HG02571 (cell line): ENCODE measurements around the gene TSPEAR.
"Not testable (repeated sequence)": the region's sequence is repeated elsewhere in the genome, so short reads cannot be mapped to it uniquely, and the experiment has no call there.

Experiments
- ATAC-seq: cut with Tn5 transposase; IDR thresholded peaks from one replicate; pipeline ENCODE4 v1.9.1; 2021; ENCODE audit warnings: mild to moderate bottlenecking, moderate library complexity; ENCODE audit not compliant: unreplicated experiment

TSPEAR gene

GRCh38 chr21:44686843-44687561 lies 24.4 kb downstream of the TSPEAR start:
- no peak for ATAC-seq

- no peak for ATAC-seq
These were observed 25.2 kb downstream of the TSPEAR start for GRCh38 chr21:44686000-44686781.

- not testable (repeated sequence) for ATAC-seq
These were observed 26.3 kb downstream of the TSPEAR start for GRCh38 chr21:44685050-44685449.

GRCh38 chr21:44684483-44684882 lies 26.9 kb downstream of the TSPEAR start:
- no peak for ATAC-seq

- ATAC-seq, result no peak
These were observed 27.3 kb downstream of the TSPEAR start for GRCh38 chr21:44684077-44684476.

GRCh38 chr21:44682580-44683151 lies 28.7 kb downstream of the TSPEAR start:
- no peak for ATAC-seq

DNA sequence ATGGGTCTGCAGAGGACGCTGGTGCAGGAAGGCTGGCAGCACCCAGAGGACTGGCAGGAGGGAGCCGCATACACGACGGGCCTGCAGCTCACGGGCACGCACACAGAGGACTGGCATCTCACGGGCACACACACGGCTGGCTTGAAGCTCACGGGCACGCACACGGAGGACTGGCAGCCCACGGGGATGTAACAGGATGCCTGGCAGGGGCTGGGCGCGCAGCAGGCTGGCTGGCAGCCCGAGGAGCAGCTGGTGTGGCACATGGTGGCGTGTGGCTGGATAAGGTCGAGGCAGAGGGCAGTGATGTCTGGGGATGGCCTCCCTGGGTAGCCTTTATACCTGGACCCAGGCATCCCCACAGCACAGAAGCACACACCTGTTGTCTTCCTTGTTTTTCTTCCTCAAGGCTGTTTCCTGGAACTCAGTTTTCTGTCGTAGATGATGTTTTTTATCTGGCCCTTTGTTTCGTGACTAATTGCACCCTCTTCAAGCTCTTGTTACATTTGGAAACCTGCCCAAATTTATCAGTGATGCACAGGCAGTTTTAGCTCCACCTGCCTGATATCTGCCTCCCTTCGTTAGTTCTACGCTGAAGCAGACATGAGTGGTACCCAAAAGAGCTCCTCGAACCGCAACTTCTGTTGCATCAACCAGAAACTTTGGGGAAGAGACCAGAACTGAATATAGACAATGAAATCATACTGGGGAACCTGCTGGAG lies 29.4 kb downstream of the TSPEAR start, which contains the start of gene KRTAP12-1:
TSS of gene KRTAP12-1 (minus strand) at position 303 of the 719 bp plus-strand sequence. CDS start at position 263, 40 bp downstream.
- no peak for ATAC-seq

DNA sequence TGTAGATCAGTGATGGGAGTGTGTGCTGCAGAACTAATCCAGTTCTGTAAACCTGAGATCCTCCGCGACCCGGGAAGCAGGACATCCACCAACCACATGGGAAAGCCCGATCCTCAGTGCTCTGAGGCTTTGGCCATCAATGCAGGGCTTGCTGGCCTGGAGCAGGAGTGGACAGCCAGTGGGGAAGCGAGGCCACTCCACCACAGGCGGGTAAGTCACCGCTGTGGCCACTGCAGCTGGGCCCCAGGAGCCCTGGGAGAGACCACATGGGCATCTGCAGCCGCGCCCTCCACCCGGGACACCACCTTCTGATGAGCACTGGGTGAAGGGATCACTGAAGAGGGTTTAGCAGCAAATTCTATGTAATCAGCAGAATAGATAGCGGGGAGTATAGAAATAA lies 30.2 kb downstream of the TSPEAR start:
- no peak for ATAC-seq

DNA sequence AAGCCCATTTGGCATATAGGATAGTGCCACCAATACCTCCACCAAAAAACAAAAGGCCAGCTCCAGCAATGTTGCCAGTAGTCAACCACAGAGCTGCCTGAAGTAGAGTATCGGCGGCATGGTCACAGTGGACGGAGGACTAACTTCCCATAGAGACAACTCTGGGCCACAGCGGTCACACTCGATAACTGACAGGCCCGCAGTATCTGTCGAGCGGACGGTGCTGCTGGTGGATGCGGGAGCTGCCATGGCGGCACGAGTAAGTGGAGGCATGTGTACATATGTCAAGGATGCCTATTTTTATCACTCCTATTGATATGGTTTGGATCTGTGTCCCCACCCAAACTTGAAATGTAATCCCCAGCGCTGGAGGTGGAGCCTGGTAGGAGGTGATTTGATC lies 33.5 kb downstream of the TSPEAR start:
- ATAC-seq, result no peak

- ATAC-seq, result no peak
These were observed 39.5 kb downstream of the TSPEAR start for GRCh38 chr21:44671911-44672310.

DNA sequence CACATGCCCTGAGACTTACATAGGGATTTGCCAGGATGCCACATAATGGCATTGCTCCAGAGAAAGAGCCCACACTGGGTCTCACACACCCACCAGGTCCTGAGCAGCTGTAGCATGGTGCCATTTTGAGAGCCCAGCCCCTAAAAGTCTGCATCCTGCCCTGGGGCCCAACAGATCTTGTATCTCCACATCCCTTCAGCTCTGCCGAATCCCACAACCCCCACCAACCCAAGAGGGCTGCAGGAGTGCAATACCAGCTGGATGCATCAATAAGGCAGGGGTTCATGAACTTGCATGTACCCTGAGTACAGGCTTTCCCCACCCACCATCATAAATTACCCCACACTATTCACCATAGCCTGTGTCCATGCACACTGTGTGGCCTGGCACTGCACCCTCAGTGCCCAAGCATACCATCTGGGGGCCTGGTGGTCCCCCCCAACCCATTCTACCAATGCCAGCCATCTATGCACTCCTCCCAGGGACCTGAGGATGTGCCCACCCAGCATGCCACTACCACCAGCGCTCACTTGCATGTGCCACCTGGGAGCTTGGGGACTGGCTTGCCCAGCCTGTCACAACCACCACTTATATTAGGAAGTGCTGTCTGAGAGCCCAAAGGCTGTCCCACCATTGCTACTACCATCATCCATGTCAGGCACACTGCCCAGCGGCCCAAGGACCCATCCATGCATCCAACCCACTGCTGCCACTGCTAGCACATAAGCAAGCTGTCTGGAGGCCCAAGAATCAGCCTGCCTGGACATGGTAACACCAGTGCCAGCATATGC lies 40.5 kb downstream of the TSPEAR start:
- ATAC-seq, result no peak

DNA sequence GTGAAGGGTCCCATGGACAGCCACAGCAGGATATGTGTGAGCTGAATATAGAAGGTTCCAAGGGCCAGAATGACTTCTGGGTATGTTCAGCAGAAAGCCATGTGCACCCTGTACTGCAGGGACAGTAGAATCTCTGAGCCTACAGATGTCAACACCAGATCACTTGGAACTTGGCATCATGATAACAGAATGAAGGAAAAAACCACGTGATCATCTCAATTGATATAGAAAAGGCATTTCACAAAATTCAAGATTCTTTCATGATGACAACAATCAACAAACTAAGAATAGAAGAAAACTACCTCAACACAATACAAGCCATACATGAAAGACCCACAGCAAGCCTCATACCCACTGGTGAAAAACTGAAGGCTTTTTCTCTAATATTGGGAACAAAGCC lies 43.8 kb downstream of the TSPEAR start:
- no peak for ATAC-seq

- no peak for ATAC-seq
These were observed 44.7 kb downstream of the TSPEAR start, which contains the start of gene KRTAP12-2 for GRCh38 chr21:44666401-44667320. Gene KRTAP12-2 (minus strand): TSS chr21:44666927. CDS start chr21:44666886, 41 bp downstream.

DNA sequence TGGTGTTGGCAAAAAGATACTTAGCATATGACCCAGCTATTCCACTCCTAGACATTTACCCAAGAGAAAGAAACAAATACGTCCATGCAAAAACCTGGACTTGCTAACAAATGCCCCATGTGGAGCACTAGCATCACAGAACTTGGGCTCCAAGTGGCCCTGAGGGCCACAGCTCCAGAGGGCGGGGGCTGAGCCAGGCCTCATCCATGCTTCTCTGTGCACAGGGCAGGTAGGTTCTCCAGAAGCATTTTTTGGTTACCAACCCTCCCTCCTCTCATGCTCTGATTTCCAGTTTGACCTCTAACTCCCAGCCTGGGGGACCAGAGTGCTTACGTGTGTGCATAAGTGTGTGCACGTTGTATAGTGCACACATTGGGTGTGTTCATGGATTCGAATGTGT lies 46.7 kb downstream of the TSPEAR start:
- ATAC-seq, result no peak

GRCh38 chr21:44661567-44661966 lies 49.8 kb downstream of the TSPEAR start:
- not testable (repeated sequence) for ATAC-seq

DNA sequence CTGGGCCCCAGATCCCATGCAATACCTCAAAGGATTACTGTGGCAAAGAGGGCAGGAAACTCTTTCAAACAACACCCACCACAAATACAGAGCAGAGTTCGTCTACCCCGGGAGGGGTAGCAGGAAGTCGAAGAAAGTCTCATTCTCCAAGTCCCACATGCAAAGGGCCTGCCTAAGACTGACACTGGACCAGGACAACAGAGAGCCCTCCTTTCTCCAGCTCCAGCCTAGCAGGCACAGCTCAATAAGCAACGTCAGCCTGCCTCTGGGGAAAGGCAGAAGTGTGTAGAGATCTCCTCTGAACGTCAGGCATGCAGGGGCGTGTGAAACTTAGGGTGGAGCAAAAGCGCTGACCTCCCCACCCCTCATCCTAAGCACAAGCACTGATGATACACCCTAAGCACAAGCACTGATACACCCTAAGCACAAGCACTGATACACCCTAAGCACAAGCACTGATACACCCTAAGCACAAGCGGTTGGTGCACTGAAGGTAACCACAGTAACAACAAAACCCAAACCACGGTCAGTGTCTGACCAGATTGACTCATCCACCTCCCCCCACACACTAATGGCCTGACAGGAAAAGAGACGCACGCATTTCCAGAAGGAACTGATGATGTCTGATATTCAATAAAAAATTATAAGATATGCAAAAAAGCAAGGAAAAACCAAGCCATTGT lies 52.3 kb downstream of the TSPEAR start:
- no peak for ATAC-seq

- ATAC-seq, result no peak
These were observed 52.8 kb downstream of the TSPEAR start for GRCh38 chr21:44658541-44658910.

DNA sequence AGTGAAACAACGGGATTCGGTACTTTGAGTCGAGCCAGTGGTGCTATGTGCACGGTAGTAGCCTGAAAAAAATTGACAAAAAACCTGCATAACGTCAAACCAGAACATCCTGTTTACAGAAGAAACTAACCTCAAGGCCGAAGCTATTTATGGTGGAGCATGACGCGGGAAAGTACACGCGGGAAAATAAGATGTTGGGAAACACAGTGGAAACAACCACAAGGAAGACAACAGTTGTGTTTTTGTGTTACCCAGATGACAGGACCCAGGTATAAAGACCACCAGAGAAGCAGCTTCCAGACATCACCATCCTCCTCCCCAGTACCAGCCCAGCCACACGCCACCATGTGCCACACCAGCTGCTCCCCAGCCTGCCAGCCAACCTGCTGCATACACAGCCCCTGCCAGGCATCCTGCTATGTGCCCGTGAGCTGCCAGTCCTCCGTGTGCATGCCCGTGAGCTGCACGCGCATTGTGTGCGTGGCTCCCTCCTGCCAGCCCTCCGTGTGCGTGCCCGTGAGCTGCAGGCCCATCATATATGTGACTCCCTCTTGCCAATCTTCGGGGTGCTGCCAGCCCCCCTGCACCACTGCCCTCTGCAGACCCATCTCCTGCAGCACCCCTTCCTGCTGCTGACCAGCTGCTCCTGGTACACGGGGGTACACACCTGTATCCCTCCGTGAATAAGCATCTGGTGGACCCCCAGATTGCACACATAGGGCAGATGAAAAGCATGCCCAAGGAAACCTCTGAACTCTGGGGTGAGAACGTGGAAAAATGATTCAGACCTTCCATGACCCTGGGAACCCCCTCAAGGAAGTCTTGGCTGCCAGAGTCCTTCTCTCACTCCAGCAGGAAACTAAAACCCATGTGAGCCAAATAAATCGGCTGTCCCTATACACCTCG lies 53.5 kb downstream of the TSPEAR start, which contains the start of gene KRTAP12-3:
TSS of gene KRTAP12-3 (plus strand) at position 298 of the 906 bp plus-strand sequence. CDS start at position 346, 48 bp downstream.
- ATAC-seq, result no peak
